ENCODE data around the gene FOXM1. TPM values are rescaled to one million over a fixed set of nuclear protein-coding genes. Genes with fewer than 3 reads are reported as not detected.

FOXM1 gene
- total RNA-seq, 1 donor from 2014 or later, result 8.1 TPM

- no peak for DNase-seq (ENCODE audit: extremely low spot score in 2 of 2)
- Histone ChIP-seq H3K4me1 (peaks cover 5% of the 10 kb centered on the region), H3K4me3 (no peak overlapping the region), H3K9me3 (no peaks in the 10 kb centered on the region), H3K27me3 (no peaks in the 10 kb centered on the region), H3K27ac (no peak overlapping the region), H3K36me3 (peaks cover 0 to 55% of the 10 kb centered on the region in 2 donors)
- intact Hi-C loops (cut with DNase I), result no loop called here
- no peak for TF ChIP-seq POLR2AphosphoS5 (IDR thresholded peaks at IDR 0.05; ENCODE audit: insufficient read depth in 1 of 2, low read depth in 1 of 2)
- TF ChIP-seq, protein P1, sequence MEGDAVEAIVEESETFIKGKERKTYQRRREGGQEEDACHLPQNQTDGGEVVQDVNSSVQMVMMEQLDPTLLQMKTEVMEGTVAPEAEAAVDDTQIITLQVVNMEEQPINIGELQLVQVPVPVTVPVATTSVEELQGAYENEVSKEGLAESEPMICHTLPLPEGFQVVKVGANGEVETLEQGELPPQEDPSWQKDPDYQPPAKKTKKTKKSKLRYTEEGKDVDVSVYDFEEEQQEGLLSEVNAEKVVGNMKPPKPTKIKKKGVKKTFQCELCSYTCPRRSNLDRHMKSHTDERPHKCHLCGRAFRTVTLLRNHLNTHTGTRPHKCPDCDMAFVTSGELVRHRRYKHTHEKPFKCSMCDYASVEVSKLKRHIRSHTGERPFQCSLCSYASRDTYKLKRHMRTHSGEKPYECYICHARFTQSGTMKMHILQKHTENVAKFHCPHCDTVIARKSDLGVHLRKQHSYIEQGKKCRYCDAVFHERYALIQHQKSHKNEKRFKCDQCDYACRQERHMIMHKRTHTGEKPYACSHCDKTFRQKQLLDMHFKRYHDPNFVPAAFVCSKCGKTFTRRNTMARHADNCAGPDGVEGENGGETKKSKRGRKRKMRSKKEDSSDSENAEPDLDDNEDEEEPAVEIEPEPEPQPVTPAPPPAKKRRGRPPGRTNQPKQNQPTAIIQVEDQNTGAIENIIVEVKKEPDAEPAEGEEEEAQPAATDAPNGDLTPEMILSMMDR (IDR thresholded peaks at IDR 0.05), result no peak
- no peak for TF ChIP-seq POLR2A (IDR thresholded peaks at IDR 0.05)
Observed at GRCh38 chr12:2829275-2829674, 47.7 kb downstream of the FOXM1 start.

GRCh38 chr12:2826721-2827515 lies 50.1 kb downstream of the FOXM1 start:
- Histone ChIP-seq H3K27me3 (no peaks in the 10 kb centered on the region), H3K4me3 (no peak overlapping the region), H3K27ac (no peak overlapping the region), H3K9me3 (no peaks in the 10 kb centered on the region), H3K4me1 (no peaks in the 10 kb centered on the region), H3K36me3 (peaks cover 0 to 78% of the 10 kb centered on the region in 2 donors)
- intact Hi-C loops (cut with DNase I), result no loop called here
- TF ChIP-seq POLR2AphosphoS5 (IDR thresholded peaks at IDR 0.05; ENCODE audit: insufficient read depth in 1 of 2, low read depth in 1 of 2), result no peak
- TF ChIP-seq POLR2A (IDR thresholded peaks at IDR 0.05), result no peak
- TF ChIP-seq, protein P1 (IDR thresholded peaks at IDR 0.05), result no peak
- DNase-seq (ENCODE audit: extremely low spot score in 2 of 2), result no peak

DNA sequence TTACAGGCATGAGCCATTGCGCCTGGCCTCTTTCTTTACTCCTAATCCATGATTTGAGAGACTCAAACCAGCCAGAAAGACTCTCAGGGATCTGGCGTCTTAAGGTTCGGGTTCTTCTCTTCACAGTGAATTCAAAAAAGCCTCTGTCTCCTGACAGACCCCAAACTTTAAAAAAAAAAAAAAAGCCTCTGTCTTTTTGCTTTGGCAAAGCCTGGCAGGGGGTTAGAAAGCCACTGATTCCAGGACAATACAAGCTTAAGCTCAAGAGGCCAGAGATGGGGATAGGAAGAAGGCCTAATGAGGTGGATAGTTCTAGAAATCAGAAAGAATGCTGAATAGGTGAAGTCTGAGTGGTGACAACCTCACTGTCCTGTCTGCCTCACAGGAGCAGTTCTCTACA lies 50.9 kb downstream of the FOXM1 start:
- Histone ChIP-seq H3K27ac (no peak overlapping the region), H3K4me3 (no peak overlapping the region), H3K9me3 (no peaks in the 10 kb centered on the region), H3K27me3 (no peaks in the 10 kb centered on the region), H3K4me1 (no peaks in the 10 kb centered on the region), H3K36me3 (peaks cover 0 to 87% of the 10 kb centered on the region in 2 donors)
- TF ChIP-seq POLR2A (IDR thresholded peaks at IDR 0.05), result no peak
- DNase-seq (ENCODE audit: extremely low spot score in 2 of 2), result no peak
- intact Hi-C loops (cut with DNase I), result no loop called here

DNA sequence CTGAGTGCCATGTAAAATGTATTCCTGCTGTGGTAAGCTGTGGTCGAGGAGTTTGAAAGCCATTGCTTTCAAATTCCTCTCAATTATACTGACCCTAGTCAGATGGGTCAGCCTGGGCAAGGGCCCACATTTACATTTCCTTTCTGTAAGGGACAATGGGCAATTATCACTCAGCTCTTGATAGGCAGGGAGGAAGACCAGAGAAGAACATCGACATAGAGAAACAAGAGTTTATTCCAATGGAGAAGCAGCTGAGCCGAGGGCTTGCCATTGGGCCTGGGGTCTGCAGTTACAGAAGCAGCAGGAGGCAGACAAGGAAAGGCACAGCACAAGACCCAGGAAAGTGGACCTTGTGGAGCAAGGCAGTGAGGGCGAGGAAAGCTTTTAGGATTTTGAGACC lies 51.8 kb downstream of the FOXM1 start:
- TF ChIP-seq POLR2A (IDR thresholded peaks at IDR 0.05) (no peak), POLR2AphosphoS5 (IDR thresholded peaks at IDR 0.05; ENCODE audit: insufficient read depth in 1 of 2, low read depth in 1 of 2) (no peak)
- TF ChIP-seq, protein P1 (IDR thresholded peaks at IDR 0.05), result no peak
- Histone ChIP-seq H3K4me3 (no peak overlapping the region), H3K27ac (no peak overlapping the region), H3K27me3 (no peaks in the 10 kb centered on the region), H3K4me1 (no peaks in the 10 kb centered on the region), H3K36me3 (peaks cover 0 to 91% of the 10 kb centered on the region in 2 donors), H3K9me3 (no peaks in the 10 kb centered on the region)
- intact Hi-C loops (cut with DNase I), result no loop called here
- DNase-seq (ENCODE audit: extremely low spot score in 2 of 2), result no peak

DNA sequence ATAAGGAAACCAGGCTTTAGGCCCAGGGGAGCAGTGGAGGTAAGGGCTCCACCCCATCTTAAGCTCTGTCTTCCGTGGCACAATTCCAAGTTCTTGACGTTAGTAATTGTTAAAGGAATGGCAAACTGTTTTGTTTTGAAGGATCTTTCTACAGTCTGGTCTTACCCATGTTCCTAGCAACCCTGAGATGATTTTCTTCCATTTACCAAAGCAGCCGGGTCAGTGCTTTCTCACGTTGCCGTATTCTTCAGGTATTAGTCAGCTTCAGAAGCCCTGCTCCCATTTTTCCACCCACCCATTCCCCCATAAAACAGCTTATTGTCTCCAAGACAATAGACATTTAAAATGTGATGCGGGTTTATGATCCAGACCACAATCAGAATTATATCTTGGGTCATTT lies 52.4 kb downstream of the FOXM1 start:
- H3K27me3 ChIP-seq, result no peaks in the 10 kb centered on the region
- no peaks in the 10 kb centered on the region for H3K9me3 ChIP-seq
- peaks cover 0 to 86% of the 10 kb centered on the region in 2 donors for H3K36me3 ChIP-seq
- no peak overlapping the region for H3K27ac ChIP-seq
- intact Hi-C loops (cut with DNase I), result no loop called here
- no peaks in the 10 kb centered on the region for H3K4me1 ChIP-seq
- H3K4me3 ChIP-seq, result no peak overlapping the region
- TF ChIP-seq POLR2AphosphoS5 (IDR thresholded peaks at IDR 0.05; ENCODE audit: insufficient read depth in 1 of 2, low read depth in 1 of 2), result no peak
- TF ChIP-seq, protein P1 (IDR thresholded peaks at IDR 0.05), result no peak
- TF ChIP-seq POLR2A (IDR thresholded peaks at IDR 0.05), result no peak
- no peak for DNase-seq (ENCODE audit: extremely low spot score in 2 of 2)
